Fibroblast of skin of left quadriceps (primary cell): Measurements from ENCODE around the gene ABCG8.

Experiments
- DNase-seq, 2 experiments: peaks; one replicate each; pipeline ENCODE4 v3.0.0-alpha.2; 2013; ENCODE audit warnings: low read depth in 2 of 2

ABCG8 gene

DNA sequence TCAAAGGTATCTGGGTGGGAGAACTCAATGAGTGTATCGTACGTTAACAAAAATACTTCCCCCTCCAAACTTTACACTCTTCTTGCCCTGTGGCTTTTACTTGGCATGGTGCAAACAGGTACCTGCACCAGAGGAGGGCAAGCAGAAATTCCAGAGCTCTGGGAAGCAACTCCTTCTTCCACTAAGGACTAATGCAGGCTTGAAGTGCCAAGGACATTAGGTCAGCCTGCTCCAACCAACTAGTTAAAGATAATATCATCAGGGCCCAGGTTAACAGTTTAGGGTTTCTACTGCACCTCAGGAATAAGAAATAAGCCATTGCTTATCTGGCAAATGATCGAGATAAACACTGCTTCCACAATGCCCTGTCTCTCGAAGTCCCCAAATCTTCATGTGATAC is 86.7 kb downstream of the ABCG8 start:
- DNase-seq, result no peak

DNA sequence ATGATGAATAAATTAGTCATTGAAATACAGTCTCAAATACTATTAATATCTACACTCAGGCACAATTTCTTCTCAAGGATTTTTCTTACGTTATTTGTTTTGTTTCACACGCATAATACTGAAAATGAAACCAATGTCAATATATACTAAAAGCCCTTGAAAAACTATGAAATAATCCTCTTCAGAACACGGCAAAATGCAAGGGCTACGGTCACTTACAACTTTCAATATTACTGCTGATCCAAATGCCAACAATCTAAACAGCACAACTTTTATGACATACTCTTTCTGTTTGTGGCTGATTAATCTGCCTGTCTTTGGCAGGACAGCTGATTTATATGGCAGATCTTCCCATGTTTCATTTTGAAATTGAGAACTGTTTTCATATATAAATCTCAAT is 88.7 kb downstream of the ABCG8 start:
- no peak for DNase-seq

DNA sequence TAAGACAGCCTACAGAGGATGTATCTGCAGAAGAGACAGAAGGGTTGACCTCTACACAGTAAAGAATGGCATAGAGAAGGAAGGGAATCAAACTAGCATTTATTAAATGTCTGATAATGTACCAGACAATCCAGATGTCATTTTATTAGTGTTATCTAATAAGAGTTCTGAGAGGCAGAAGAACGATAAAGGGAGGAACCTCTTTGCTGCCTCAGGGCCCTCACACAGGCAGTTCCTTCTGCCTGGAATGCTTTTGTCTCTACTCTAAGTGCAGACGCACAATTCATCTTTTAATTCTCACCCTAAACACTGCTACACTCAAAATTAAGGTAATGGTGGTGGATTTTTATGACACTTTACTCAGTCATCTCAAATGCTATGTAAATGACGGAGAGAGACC is 92.5 kb downstream of the ABCG8 start:
- no peak for DNase-seq
